HepG2 (cell line): Measurements from ENCODE around the gene C20orf144. TPM values are rescaled to one million over a fixed set of nuclear protein-coding genes. Genes with fewer than 3 reads are reported as not detected.

ENCODE experiments used
- ADNP ChIP-seq: sonication (generic); formaldehyde crosslinking; IDR thresholded peaks from 2 replicates; pipeline ENCODE4 v1.4.0; 2020; ENCODE audit warnings: missing genetic modification reagents
- AKAP8 ChIP-seq: sonication (generic); formaldehyde crosslinking; IDR thresholded peaks from 2 replicates; pipeline ENCODE4 v1.5.1; 2020; ENCODE audit warnings: mild to moderate bottlenecking, missing genetic modification reagents
- ARNT2 ChIP-seq: sonication (generic); formaldehyde crosslinking; IDR thresholded peaks from 2 replicates; pipeline ENCODE4 v1.8.0; 2022; ENCODE audit warnings: mild to moderate bottlenecking, low read depth, missing genetic modification reagents, moderate library complexity
- CENPT ChIP-seq: sonication (generic); formaldehyde crosslinking; IDR thresholded peaks from 2 replicates; pipeline ENCODE4 v1.8.0; 2022; ENCODE audit warnings: low read depth, mild to moderate bottlenecking, moderate library complexity, missing genetic modification reagents
- JUNB ChIP-seq: sonication (generic); formaldehyde crosslinking; IDR thresholded peaks from 2 replicates; pipeline ENCODE4 v1.8.0; 2022; ENCODE audit warnings: missing genetic modification reagents, mild to moderate bottlenecking, borderline replicate concordance
- LRRFIP1 ChIP-seq: sonication (generic); formaldehyde crosslinking; conservative IDR thresholded peaks from 2 replicates; pipeline ENCODE4 v1.4.0; 2020; ENCODE audit warnings: missing genetic modification reagents
- MZF1 ChIP-seq: sonication (generic); formaldehyde crosslinking; IDR thresholded peaks from 2 replicates; pipeline ENCODE4 v1.8.1; 2023; ENCODE audit warnings: mild to moderate bottlenecking, missing genetic modification reagents, borderline replicate concordance
- NR3C1 ChIP-seq: sonication (generic); formaldehyde crosslinking; IDR thresholded peaks from 2 replicates; pipeline ENCODE4 v1.4.0; 2020; ENCODE audit warnings: missing genetic modification reagents
- PCBP2 ChIP-seq: fragments of 200-400 bp; formaldehyde crosslinking; optimal IDR thresholded peaks from 2 replicates; pipeline ENCODE3; 2018; ENCODE audit warnings: low read length, low read depth; ENCODE audit not compliant: poor library complexity, severe bottlenecking
- SALL2 ChIP-seq: sonication (generic); formaldehyde crosslinking; IDR thresholded peaks from 2 replicates; pipeline ENCODE4 v1.8.1; 2023; ENCODE audit warnings: mild to moderate bottlenecking, missing genetic modification reagents, inconsistent platforms
- SNAPC5 ChIP-seq: sonication (generic); formaldehyde crosslinking; IDR thresholded peaks from 2 replicates; pipeline ENCODE4 v1.8.1; 2023; ENCODE audit warnings: mild to moderate bottlenecking, missing genetic modification reagents, borderline replicate concordance
- ZBTB1 ChIP-seq: sonication (generic); formaldehyde crosslinking; IDR thresholded peaks from 2 replicates; pipeline ENCODE4 v1.4.0; 2020; ENCODE audit warnings: missing genetic modification reagents, borderline replicate concordance
- ZFY ChIP-seq: sonication (generic); formaldehyde crosslinking; IDR thresholded peaks from 2 replicates; pipeline ENCODE4 v1.4.0; 2020; ENCODE audit warnings: missing genetic modification reagents
- ZNF235 ChIP-seq: sonication (generic); formaldehyde crosslinking; IDR thresholded peaks from 2 replicates; pipeline ENCODE4 v1.8.1; 2023; ENCODE audit warnings: mild to moderate bottlenecking, missing genetic modification reagents, borderline replicate concordance
- ZNF34 ChIP-seq: sonication (generic); formaldehyde crosslinking; IDR thresholded peaks from 2 replicates; pipeline ENCODE4 v1.4.0; 2020; ENCODE audit warnings: mild to moderate bottlenecking, missing genetic modification reagents, borderline replicate concordance
- ZNF761 ChIP-seq: sonication (generic); formaldehyde crosslinking; conservative IDR thresholded peaks from 2 replicates; pipeline ENCODE4 v1.4.0; 2020; ENCODE audit warnings: mild to moderate bottlenecking, missing genetic modification reagents
- ZNF891 ChIP-seq: sonication (generic); formaldehyde crosslinking; IDR thresholded peaks from 2 replicates; pipeline ENCODE4 v1.5.0; 2020; ENCODE audit warnings: mild to moderate bottlenecking, missing genetic modification reagents
- polyA plus RNA-seq, 8 experiments: library from polyadenylated mRNA; depleted of rRNA in 3 of 8; stranded (reverse) in 7 of 8; unstranded in 1 of 8; fragments of >200 nt; fragmentation: Illumina TruSeq in 4 of 8; extraction: Trizol in 4 of 8; gene quantifications; 2 replicates each; pipeline versions ENCODE4 v1.2.1 to v1.2.3, GENCODE V29; 2011 to 2016; ENCODE audit warnings: low read depth in 4 of 8, missing spikeins in 1 of 8, mixed read lengths in 1 of 8; ENCODE audit not compliant: insufficient read depth in 1 of 8
- total RNA-seq, 5 experiments: library from RNA; depleted of rRNA; stranded (reverse); fragments of >200 nt; fragmentation: Illumina TruSeq; extraction: Trizol; gene quantifications; 2 replicates each; pipeline ENCODE4 v1.2.3, GENCODE V29; 2016; ENCODE audit warnings: low read depth in 1 of 5
- TF ChIP-seq, protein P1 (sequence below): sonication (generic); formaldehyde crosslinking; IDR thresholded peaks from 2 replicates; pipeline ENCODE4 v1.4.0; 2020; ENCODE audit warnings: mild to moderate bottlenecking, missing genetic modification reagents, borderline replicate concordance
- TF ChIP-seq, protein P2 (sequence below): sonication (generic); formaldehyde crosslinking; conservative IDR thresholded peaks from 2 replicates; pipeline ENCODE4 v1.4.0; 2020; ENCODE audit warnings: missing genetic modification reagents

The C20orf144 gene
- total and polyA plus RNA-seq, 2 of the 13 experiments (the other 11 are each of a cell fraction or from before 2014, with no cell fraction given), result 0.09 to 0.16 TPM

- TF ChIP-seq, protein P1, sequence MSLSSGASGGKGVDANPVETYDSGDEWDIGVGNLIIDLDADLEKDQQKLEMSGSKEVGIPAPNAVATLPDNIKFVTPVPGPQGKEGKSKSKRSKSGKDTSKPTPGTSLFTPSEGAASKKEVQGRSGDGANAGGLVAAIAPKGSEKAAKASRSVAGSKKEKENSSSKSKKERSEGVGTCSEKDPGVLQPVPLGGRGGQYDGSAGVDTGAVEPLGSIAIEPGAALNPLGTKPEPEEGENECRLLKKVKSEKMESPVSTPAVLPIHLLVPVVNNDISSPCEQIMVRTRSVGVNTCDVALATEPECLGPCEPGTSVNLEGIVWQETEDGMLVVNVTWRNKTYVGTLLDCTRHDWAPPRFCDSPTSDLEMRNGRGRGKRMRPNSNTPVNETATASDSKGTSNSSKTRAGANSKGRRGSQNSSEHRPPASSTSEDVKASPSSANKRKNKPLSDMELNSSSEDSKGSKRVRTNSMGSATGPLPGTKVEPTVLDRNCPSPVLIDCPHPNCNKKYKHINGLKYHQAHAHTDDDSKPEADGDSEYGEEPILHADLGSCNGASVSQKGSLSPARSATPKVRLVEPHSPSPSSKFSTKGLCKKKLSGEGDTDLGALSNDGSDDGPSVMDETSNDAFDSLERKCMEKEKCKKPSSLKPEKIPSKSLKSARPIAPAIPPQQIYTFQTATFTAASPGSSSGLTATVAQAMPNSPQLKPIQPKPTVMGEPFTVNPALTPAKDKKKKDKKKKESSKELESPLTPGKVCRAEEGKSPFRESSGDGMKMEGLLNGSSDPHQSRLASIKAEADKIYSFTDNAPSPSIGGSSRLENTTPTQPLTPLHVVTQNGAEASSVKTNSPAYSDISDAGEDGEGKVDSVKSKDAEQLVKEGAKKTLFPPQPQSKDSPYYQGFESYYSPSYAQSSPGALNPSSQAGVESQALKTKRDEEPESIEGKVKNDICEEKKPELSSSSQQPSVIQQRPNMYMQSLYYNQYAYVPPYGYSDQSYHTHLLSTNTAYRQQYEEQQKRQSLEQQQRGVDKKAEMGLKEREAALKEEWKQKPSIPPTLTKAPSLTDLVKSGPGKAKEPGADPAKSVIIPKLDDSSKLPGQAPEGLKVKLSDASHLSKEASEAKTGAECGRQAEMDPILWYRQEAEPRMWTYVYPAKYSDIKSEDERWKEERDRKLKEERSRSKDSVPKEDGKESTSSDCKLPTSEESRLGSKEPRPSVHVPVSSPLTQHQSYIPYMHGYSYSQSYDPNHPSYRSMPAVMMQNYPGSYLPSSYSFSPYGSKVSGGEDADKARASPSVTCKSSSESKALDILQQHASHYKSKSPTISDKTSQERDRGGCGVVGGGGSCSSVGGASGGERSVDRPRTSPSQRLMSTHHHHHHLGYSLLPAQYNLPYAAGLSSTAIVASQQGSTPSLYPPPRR (CRISPR knock-in tag), result peak; percentile 73; the same call in 1 of the 2 replicates
- TF ChIP-seq ZNF235, result peak; percentile 98
- TF ChIP-seq, protein P2, sequence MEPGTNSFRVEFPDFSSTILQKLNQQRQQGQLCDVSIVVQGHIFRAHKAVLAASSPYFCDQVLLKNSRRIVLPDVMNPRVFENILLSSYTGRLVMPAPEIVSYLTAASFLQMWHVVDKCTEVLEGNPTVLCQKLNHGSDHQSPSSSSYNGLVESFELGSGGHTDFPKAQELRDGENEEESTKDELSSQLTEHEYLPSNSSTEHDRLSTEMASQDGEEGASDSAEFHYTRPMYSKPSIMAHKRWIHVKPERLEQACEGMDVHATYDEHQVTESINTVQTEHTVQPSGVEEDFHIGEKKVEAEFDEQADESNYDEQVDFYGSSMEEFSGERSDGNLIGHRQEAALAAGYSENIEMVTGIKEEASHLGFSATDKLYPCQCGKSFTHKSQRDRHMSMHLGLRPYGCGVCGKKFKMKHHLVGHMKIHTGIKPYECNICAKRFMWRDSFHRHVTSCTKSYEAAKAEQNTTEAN (CRISPR knock-in tag), result no peak
- peak; percentile 83 for TF ChIP-seq ZNF891 (CRISPR knock-in tag)
- TF ChIP-seq ZNF34 (CRISPR knock-in tag), result no peak; the same call in none of the 2 replicates
- peak; percentile 92 for TF ChIP-seq ZNF761 (CRISPR knock-in tag)
- no peak for TF ChIP-seq ADNP (CRISPR knock-in tag)
- TF ChIP-seq PCBP2, result no peak
- TF ChIP-seq LRRFIP1 (CRISPR knock-in tag), result no peak
- TF ChIP-seq MZF1 (CRISPR knock-in tag), result no peak
- peak; percentile 87 for TF ChIP-seq SALL2
- TF ChIP-seq AKAP8, result peak; percentile 100
- peak; percentile 82 for TF ChIP-seq ZFY (CRISPR knock-in tag)
- TF ChIP-seq NR3C1, result no peak
- TF ChIP-seq JUNB (CRISPR knock-in tag), result no peak; the same call in 1 of the 2 replicates
- TF ChIP-seq CENPT, result peak; percentile 88
- TF ChIP-seq ZBTB1, result 0 out of 2 replicates have a peak, but pooled peaks have one; percentile 25
- TF ChIP-seq SNAPC5 (CRISPR knock-in tag), result peak; percentile 88
- peak; percentile 95 for TF ChIP-seq ARNT2
These were observed 1.3 kb downstream of the C20orf144 start (continued) for GRCh38 chr20:33663161-33664084.
